GM21367 (cell line): ENCODE data around the gene CDH23.

Experiments used
- ATAC-seq: cut with Tn5 transposase; IDR thresholded peaks from one replicate; pipeline ENCODE4 v1.9.1; 2021; ENCODE audit not compliant: unreplicated experiment

CDH23 gene

GRCh38 chr10:71511206-71511605, 114.5 kb downstream of the CDH23 start:
- no peak for ATAC-seq

GRCh38 chr10:71512312-71512711, 115.6 kb downstream of the CDH23 start:
- no peak for ATAC-seq

- no peak for ATAC-seq
Observed at GRCh38 chr10:71512761-71513539, 116.2 kb downstream of the CDH23 start.

- ATAC-seq, result no peak
Observed at GRCh38 chr10:71513540-71513853, 116.8 kb downstream of the CDH23 start.

GRCh38 chr10:71513936-71514335, 117.2 kb downstream of the CDH23 start:
- no peak for ATAC-seq

- no peak for ATAC-seq
Observed at GRCh38 chr10:71515531-71516172, 118.9 kb downstream of the CDH23 start.

GRCh38 chr10:71516890-71517289, 120.2 kb downstream of the CDH23 start:
- no peak for ATAC-seq

GRCh38 chr10:71517298-71518169, 120.8 kb downstream of the CDH23 start:
- ATAC-seq, result no peak

- ATAC-seq, result no peak
Observed at GRCh38 chr10:71520042-71520441, 123.3 kb downstream of the CDH23 start.

GRCh38 chr10:71521504-71522441, 125.1 kb downstream of the CDH23 start:
- ATAC-seq, result no peak

- no peak for ATAC-seq
Observed at GRCh38 chr10:71522442-71523144, 125.9 kb downstream of the CDH23 start.

GRCh38 chr10:71523756-71524155, 127.0 kb downstream of the CDH23 start:
- no peak for ATAC-seq

- ATAC-seq, result no peak
Observed at GRCh38 chr10:71525092-71525491, 128.4 kb downstream of the CDH23 start.

GRCh38 chr10:71525721-71526120, 129.0 kb downstream of the CDH23 start:
- no peak for ATAC-seq

- ATAC-seq, result no peak
Observed at GRCh38 chr10:71526653-71527052, 129.9 kb downstream of the CDH23 start.

- ATAC-seq, result no peak
Observed at GRCh38 chr10:71527135-71527534, 130.4 kb downstream of the CDH23 start.

- ATAC-seq, result no peak
Observed at GRCh38 chr10:71528371-71529206, 131.9 kb downstream of the CDH23 start.

- ATAC-seq, result no peak
Observed at GRCh38 chr10:71529207-71529827, 132.6 kb downstream of the CDH23 start.

- no peak for ATAC-seq
Observed at GRCh38 chr10:71530781-71531180, 134.1 kb downstream of the CDH23 start.
